ENCODE results near the gene MPV17L.

- TF ChIP-seq CTCF (IDR thresholded peaks at IDR 0.05; ENCODE audit: borderline replicate concordance, extremely low read depth, low read length, poor library complexity, severe bottlenecking) (no peak), EZH2 (IDR thresholded peaks at IDR 0.05; ENCODE audit: borderline replicate concordance, low read depth, low read length, severe bottlenecking) (no peak)
Measured at GRCh38 chr16:15460601-15461000, 65.0 kb downstream of the MPV17L start.
